ENCODE measurements around the gene PEX11G. TPM values are rescaled to one million over a fixed set of nuclear protein-coding genes. Genes with fewer than 3 reads are reported as not detected.
A peak's percentile ranks its signal among the peaks of the same experiment; 100 is the strongest.

The PEX11G gene
- total and polyA plus RNA-seq, 9 of the 15 experiments (the other 6 are each of a cell fraction or from before 2014, with no cell fraction given), result 0.07 to 3.2 (median 0.70) TPM; not detected in 1

DNA sequence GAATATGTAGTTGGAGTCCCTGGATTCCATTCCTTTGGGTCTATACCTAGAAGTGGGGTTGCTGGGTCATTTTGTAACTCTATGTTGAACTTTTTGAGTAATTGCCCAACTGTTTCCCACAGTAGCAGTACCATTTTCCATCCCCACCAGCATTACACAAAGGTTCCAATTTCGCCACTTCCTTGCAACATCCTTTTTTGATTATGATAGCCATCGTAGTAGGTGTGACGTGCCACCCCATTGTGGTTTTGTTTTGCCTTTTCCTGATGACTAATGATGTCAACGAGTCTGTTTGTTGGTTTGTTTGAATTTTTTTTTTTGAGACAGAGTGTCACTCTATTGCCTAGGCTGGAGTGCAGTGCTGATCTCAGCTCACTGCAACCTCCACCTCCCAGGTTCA, 3.3 kb upstream of the PEX11G start (continued):
- TF ChIP-seq, protein P1, sequence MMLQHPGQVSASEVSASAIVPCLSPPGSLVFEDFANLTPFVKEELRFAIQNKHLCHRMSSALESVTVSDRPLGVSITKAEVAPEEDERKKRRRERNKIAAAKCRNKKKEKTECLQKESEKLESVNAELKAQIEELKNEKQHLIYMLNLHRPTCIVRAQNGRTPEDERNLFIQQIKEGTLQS (IDR thresholded peaks at IDR 0.05), result peak; percentile 62
- TF ChIP-seq, protein P1 (CRISPR knock-in tag; conservative IDR thresholded peaks at IDR 0.05), result no peak
- TF ChIP-seq RBM39 (optimal IDR thresholded peaks at IDR 0.05; ENCODE audit: low read depth, low read length) (no peak), ZNF780A (CRISPR knock-in tag; IDR thresholded peaks at IDR 0.05) (no peak), RB1 (IDR thresholded peaks at IDR 0.05; ENCODE audit: low read depth) (no peak), TFAM (CRISPR knock-in tag; conservative IDR thresholded peaks at IDR 0.05) (no peak), HMG20B (CRISPR knock-in tag; IDR thresholded peaks at IDR 0.05) (no peak), PHF8 (IDR thresholded peaks at IDR 0.05; ENCODE audit: borderline replicate concordance, low read length) (no peak), PRPF4 (IDR thresholded peaks at IDR 0.05; ENCODE audit: insufficient read depth, low read depth, low read length, poor library complexity, severe bottlenecking) (no peak)
- TF ChIP-seq, protein P2, sequence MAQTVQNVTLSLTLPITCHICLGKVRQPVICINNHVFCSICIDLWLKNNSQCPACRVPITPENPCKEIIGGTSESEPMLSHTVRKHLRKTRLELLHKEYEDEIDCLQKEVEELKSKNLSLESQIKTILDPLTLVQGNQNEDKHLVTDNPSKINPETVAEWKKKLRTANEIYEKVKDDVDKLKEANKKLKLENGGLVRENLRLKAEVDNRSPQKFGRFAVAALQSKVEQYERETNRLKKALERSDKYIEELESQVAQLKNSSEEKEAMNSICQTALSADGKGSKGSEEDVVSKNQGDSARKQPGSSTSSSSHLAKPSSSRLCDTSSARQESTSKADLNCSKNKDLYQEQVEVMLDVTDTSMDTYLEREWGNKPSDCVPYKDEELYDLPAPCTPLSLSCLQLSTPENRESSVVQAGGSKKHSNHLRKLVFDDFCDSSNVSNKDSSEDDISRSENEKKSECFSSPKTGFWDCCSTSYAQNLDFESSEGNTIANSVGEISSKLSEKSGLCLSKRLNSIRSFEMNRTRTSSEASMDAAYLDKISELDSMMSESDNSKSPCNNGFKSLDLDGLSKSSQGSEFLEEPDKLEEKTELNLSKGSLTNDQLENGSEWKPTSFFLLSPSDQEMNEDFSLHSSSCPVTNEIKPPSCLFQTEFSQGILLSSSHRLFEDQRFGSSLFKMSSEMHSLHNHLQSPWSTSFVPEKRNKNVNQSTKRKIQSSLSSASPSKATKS (CRISPR knock-in tag; IDR thresholded peaks at IDR 0.05), result no peak
- TF ChIP-seq, protein P3, sequence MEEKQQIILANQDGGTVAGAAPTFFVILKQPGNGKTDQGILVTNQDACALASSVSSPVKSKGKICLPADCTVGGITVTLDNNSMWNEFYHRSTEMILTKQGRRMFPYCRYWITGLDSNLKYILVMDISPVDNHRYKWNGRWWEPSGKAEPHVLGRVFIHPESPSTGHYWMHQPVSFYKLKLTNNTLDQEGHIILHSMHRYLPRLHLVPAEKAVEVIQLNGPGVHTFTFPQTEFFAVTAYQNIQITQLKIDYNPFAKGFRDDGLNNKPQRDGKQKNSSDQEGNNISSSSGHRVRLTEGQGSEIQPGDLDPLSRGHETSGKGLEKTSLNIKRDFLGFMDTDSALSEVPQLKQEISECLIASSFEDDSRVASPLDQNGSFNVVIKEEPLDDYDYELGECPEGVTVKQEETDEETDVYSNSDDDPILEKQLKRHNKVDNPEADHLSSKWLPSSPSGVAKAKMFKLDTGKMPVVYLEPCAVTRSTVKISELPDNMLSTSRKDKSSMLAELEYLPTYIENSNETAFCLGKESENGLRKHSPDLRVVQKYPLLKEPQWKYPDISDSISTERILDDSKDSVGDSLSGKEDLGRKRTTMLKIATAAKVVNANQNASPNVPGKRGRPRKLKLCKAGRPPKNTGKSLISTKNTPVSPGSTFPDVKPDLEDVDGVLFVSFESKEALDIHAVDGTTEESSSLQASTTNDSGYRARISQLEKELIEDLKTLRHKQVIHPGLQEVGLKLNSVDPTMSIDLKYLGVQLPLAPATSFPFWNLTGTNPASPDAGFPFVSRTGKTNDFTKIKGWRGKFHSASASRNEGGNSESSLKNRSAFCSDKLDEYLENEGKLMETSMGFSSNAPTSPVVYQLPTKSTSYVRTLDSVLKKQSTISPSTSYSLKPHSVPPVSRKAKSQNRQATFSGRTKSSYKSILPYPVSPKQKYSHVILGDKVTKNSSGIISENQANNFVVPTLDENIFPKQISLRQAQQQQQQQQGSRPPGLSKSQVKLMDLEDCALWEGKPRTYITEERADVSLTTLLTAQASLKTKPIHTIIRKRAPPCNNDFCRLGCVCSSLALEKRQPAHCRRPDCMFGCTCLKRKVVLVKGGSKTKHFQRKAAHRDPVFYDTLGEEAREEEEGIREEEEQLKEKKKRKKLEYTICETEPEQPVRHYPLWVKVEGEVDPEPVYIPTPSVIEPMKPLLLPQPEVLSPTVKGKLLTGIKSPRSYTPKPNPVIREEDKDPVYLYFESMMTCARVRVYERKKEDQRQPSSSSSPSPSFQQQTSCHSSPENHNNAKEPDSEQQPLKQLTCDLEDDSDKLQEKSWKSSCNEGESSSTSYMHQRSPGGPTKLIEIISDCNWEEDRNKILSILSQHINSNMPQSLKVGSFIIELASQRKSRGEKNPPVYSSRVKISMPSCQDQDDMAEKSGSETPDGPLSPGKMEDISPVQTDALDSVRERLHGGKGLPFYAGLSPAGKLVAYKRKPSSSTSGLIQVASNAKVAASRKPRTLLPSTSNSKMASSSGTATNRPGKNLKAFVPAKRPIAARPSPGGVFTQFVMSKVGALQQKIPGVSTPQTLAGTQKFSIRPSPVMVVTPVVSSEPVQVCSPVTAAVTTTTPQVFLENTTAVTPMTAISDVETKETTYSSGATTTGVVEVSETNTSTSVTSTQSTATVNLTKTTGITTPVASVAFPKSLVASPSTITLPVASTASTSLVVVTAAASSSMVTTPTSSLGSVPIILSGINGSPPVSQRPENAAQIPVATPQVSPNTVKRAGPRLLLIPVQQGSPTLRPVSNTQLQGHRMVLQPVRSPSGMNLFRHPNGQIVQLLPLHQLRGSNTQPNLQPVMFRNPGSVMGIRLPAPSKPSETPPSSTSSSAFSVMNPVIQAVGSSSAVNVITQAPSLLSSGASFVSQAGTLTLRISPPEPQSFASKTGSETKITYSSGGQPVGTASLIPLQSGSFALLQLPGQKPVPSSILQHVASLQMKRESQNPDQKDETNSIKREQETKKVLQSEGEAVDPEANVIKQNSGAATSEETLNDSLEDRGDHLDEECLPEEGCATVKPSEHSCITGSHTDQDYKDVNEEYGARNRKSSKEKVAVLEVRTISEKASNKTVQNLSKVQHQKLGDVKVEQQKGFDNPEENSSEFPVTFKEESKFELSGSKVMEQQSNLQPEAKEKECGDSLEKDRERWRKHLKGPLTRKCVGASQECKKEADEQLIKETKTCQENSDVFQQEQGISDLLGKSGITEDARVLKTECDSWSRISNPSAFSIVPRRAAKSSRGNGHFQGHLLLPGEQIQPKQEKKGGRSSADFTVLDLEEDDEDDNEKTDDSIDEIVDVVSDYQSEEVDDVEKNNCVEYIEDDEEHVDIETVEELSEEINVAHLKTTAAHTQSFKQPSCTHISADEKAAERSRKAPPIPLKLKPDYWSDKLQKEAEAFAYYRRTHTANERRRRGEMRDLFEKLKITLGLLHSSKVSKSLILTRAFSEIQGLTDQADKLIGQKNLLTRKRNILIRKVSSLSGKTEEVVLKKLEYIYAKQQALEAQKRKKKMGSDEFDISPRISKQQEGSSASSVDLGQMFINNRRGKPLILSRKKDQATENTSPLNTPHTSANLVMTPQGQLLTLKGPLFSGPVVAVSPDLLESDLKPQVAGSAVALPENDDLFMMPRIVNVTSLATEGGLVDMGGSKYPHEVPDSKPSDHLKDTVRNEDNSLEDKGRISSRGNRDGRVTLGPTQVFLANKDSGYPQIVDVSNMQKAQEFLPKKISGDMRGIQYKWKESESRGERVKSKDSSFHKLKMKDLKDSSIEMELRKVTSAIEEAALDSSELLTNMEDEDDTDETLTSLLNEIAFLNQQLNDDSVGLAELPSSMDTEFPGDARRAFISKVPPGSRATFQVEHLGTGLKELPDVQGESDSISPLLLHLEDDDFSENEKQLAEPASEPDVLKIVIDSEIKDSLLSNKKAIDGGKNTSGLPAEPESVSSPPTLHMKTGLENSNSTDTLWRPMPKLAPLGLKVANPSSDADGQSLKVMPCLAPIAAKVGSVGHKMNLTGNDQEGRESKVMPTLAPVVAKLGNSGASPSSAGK (IDR thresholded peaks at IDR 0.05), result no peak
- TF ChIP-seq, protein P4, sequence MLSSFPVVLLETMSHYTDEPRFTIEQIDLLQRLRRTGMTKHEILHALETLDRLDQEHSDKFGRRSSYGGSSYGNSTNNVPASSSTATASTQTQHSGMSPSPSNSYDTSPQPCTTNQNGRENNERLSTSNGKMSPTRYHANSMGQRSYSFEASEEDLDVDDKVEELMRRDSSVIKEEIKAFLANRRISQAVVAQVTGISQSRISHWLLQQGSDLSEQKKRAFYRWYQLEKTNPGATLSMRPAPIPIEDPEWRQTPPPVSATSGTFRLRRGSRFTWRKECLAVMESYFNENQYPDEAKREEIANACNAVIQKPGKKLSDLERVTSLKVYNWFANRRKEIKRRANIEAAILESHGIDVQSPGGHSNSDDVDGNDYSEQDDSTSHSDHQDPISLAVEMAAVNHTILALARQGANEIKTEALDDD (IDR thresholded peaks at IDR 0.05), result no peak

All from K562 (cell line).